ENCODE data around the gene EFHB.

EFHB gene

DNA sequence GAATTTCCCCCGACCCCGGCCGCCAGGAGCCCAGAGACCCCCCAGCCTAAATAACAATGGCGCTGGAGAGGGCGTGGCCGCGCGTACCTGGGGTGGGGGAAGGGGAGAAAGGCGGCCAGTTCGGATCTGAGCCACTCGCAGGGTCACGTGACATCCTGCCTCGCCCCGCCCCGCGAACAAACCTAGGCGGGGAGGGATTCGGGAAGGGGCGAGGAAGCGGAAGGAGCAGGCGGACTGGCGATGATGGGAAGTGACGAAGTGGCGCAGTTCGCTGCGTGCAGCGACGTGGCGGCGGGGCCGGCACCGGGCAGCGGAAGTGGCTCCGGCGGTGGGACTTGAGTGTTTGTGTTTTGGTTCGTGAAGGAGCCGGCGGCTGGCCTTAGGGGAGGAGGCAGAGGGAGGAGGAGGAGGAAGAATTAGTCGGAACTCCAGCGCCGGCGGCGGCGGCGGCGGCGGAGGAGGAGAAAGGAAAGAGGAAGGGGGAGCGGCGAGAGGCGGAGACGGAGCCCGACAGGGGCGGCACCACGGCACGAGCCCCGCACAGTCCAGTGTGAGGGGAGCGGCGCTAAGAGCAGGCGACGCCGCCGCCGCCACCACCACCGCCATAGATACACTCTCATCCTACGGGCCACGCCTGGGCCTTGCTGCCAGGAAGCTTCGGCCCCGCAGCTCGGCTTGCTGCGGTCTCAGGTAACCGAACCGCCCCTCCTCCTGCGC lies 13.0 kb upstream of the EFHB start, which contains the start of gene RAB5A:
Gene RAB5A (plus strand): TSS at position 266 of the 717 bp plus-strand sequence. CDS start 3,802 bp downstream, outside the sequence.
- TF ChIP-seq, protein P1, sequence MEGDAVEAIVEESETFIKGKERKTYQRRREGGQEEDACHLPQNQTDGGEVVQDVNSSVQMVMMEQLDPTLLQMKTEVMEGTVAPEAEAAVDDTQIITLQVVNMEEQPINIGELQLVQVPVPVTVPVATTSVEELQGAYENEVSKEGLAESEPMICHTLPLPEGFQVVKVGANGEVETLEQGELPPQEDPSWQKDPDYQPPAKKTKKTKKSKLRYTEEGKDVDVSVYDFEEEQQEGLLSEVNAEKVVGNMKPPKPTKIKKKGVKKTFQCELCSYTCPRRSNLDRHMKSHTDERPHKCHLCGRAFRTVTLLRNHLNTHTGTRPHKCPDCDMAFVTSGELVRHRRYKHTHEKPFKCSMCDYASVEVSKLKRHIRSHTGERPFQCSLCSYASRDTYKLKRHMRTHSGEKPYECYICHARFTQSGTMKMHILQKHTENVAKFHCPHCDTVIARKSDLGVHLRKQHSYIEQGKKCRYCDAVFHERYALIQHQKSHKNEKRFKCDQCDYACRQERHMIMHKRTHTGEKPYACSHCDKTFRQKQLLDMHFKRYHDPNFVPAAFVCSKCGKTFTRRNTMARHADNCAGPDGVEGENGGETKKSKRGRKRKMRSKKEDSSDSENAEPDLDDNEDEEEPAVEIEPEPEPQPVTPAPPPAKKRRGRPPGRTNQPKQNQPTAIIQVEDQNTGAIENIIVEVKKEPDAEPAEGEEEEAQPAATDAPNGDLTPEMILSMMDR (IDR thresholded peaks at IDR 0.05; ENCODE audit: insufficient read depth, low read depth, low read length, missing control alignments) = no peak
- DNase-seq (ENCODE audit: low read depth) = peak; percentile 99
- H3K4me3 ChIP-seq (ENCODE audit: low read depth, low read length) = peak within 1 kb of the TSS; percentile 85

DNA sequence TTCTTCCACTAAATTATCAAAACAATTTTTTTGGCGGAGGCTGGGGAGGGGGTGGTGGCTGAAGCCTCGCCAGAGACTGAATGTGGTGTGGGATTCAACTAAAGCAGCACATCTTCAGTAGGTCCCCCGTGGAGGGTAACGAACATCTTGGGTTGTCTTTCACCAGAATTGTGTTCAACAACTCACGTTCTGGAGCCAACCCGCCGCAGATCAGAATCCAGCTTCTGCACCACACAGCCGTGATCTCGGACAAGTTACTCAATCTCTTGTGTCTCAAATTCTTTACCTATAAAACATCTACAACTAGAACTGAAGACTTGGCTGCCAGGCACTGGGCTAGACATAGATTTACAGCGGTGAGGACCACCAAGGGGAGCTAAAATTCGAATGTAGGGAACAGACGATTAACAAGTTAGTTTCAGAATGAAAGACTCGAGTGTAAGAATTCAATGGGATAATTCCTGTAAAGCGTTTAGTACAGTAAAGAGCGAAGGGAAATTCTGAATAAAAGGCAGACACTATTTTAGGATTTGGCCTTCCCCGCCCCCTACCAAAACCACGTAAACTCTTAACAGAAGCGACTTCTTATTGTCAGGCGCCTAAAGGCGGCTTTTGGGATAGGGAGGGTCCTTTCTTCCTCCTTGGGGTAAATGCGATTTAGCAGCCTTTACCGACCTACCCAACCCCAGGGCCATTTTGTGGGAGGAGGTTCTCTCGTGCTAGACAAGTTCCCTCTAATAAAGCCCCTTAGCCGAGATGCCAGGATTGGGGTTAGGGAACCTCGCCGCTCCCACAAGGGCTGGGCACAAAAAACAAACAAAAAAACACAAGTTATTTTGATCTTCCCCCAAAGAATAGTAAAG lies 12.2 kb upstream of the EFHB start:
- TF ChIP-seq, protein P1 (IDR thresholded peaks at IDR 0.05; ENCODE audit: insufficient read depth, low read depth, low read length, missing control alignments) = no peak
- DNase-seq (ENCODE audit: low read depth) = peak; percentile 8
- H3K4me3 ChIP-seq (ENCODE audit: low read depth, low read length) = peak overlapping the region; percentile 85

DNA sequence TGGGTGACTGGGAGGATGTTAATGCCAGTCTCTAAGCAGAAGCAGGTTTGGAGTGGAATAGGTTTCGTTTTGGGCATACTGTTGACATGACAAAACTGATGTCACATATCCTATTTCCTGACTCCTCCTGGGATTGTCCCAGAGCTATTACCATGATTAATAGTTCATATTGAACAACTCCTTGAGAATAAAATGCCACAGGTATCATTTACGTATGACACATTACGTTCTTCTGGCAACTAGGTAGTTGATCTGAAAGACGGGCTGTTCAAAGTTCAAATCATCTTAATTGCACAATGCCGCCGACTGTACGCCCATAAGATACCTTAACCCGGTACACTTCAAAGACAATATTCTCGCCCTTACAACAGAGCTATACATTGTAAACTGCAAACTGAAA lies 11.5 kb upstream of the EFHB start:
- DNase-seq (ENCODE audit: low read depth) = no peak
- H3K4me3 ChIP-seq (ENCODE audit: low read depth, low read length) = no peak overlapping the region
- TF ChIP-seq, protein P1 (IDR thresholded peaks at IDR 0.05; ENCODE audit: insufficient read depth, low read depth, low read length, missing control alignments) = no peak

DNA sequence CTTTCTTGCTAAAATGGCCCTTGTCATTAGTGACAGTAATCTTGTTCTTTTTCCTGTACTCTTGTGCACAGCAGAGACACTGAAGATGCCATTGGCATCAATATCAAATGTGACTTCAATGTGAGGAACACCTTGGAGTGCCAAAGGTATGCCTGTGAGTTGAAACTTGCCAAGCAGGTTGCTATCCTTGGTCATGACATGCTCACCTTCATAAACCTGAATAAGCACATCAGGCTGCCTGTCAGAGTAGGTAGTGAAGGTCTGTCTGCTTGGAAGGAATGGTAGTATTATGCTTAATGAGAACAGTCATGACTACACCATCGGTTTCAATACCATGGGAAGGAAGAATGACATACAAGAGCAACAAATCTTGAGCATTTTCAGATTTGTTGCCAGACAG lies 6.6 kb upstream of the EFHB start:
- H3K4me3 ChIP-seq (ENCODE audit: low read depth, low read length) = no peak overlapping the region
- no peak for DNase-seq (ENCODE audit: low read depth)
- TF ChIP-seq, protein P1 (IDR thresholded peaks at IDR 0.05; ENCODE audit: insufficient read depth, low read depth, low read length, missing control alignments) = no peak

DNA sequence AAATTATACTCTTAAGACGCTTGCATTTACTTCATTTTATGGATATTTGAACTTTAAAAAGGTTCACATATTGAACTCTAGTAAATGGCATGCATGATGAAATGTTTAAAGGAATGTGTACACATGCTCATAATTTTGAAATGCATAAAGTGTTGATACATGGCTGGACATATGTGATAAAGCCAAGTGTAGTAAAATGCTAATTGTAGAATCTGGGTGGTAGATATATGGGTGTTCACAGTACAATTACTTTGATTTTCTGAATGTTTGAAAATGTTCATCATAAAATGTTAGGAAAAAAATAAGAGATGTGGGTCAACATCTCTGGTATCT lies 4.2 kb upstream of the EFHB start:
- DNase-seq (ENCODE audit: low read depth) = no peak

DNA sequence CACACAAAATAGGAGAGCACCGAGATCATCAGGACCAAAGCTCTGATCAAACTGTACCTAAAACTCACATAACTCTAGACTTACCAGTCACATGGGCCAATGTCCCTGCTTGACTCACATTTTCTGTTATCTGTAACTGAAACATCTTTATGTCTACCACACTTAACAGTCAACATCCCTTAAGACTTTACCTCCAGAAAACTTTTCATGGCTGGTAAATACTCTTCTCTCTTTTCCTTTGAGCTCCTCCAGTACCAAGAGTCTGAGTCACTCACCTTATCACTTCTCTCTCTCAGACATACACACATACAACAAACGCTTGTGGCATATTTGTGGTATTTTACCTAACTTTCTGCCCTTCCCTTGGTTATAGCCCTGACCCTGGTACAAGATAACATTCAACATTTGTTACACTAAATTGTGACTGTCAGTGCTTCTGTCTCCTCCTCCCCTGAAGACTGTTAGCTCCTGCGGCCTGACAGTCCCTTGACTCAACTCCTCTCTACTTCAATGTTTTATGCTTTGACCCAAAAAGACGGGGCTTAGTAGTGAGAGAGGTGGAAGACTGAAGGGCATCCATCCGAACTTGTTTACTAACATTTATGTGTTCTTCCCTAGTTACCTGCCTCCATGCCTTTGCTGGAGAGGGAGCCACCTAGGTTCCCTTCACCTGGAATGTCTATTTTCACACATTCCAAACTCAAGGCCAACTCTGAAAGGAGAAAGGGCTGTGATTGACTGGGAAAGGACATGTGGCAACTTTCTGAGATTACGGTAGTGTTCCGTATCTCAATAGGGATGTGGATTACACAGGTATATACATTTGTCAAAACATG lies 3.7 kb upstream of the EFHB start:
- no peak for DNase-seq (ENCODE audit: low read depth)
- H3K4me3 ChIP-seq (ENCODE audit: low read depth, low read length) = no peak overlapping the region
- TF ChIP-seq, protein P1 (IDR thresholded peaks at IDR 0.05; ENCODE audit: insufficient read depth, low read depth, low read length, missing control alignments) = no peak

More for the DNA sequence above, 4.2 kb upstream of the EFHB start:
- no peak overlapping the region for H3K4me3 ChIP-seq (ENCODE audit: low read depth, low read length)
- TF ChIP-seq, protein P1 (IDR thresholded peaks at IDR 0.05; ENCODE audit: insufficient read depth, low read depth, low read length, missing control alignments) = no peak

All from GM12865 (cell line).